ENCODE data around the gene CAMK2D. TPM values are rescaled to one million over a fixed set of nuclear protein-coding genes. Genes with fewer than 3 reads are reported as not detected.

CAMK2D gene
- total RNA-seq, 1 experiment from 2014 or later = 24.4 TPM

DNA sequence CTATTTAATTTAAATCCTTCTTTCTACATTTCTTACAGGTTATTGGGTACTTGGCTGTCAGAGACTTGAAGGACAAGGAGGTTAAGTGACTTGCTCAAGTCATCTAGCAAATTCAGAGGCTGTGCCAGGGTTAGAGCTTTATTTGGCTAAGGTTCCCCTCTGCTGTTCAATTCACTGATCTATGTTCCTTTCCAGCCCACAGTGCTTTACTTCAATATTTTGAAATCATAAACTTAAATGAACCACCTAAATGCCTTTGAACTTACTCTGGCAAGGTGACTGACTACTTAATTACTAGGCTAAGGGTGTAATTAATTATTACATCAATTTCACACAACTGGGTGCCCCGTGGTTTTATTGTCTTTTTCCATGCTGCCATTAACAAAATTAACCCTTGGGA lies 288.7 kb downstream of the CAMK2D start:
- no peak for DNase-seq (ENCODE audit: low read depth)

DNA sequence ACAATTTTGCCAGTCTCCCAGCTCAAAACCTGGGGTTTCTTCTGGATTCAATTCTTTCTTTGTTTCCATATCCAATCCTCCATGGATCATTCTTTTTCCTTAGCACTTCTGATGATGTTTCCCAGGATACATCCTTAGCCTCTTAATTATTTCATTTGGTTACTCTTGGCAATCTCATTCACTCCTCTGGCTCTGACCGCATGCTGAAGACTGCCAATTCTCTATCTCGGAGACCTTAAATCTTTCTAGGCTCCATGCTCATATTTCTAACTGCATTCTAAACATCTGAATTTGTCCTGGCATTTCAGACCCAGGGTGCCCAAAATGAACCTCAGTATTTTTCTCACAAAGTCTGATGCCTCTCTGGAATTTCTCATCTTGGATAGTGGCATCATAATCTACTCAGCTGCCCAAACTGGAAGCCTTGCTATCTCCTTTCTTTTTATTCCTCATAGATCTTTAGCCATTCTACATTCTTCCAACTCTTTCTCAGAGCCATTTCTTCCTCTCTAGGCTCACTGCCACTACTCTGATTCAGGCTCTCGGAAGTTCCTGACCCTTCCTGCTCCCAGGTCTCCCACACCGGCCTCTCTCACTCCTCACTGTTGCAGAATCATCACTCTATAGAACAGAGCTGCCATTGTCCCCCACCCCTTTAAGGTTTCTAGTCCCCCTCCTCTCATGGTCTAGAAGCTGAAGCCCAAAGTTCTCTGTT lies 290.2 kb downstream of the CAMK2D start:
- DNase-seq (ENCODE audit: low read depth) = peak; percentile 14

DNA sequence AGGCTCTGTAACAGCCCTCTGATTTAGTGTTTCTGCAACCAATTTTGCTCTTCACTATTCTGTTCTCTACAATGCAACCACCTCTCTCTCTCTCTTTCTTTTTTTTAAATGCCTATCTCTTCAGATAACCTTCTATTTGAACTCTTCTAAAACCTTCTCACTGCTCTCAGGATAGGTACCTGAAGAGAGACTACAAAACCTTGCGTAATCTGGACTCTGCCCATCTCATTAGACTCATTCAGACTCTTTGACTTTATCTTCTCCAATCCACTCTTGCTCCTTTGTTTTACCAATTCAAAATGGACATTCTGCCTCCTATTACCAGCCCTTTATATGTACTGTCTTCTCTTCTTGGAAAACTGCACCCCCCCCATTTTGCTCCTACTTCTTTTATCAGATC lies 291.6 kb downstream of the CAMK2D start:
- no peak for DNase-seq (ENCODE audit: low read depth)

GRCh38 chr4:113469023-113469390 lies 292.5 kb downstream of the CAMK2D start:
- peak; percentile 42 for DNase-seq (ENCODE audit: low read depth)

- peak; percentile 99 for DNase-seq (ENCODE audit: low read depth)
Observed at GRCh38 chr4:113468165-113469022, 293.1 kb downstream of the CAMK2D start.

- DNase-seq (ENCODE audit: low read depth) = peak; percentile 74
Observed at GRCh38 chr4:113467581-113467980, 294.0 kb downstream of the CAMK2D start.

DNA sequence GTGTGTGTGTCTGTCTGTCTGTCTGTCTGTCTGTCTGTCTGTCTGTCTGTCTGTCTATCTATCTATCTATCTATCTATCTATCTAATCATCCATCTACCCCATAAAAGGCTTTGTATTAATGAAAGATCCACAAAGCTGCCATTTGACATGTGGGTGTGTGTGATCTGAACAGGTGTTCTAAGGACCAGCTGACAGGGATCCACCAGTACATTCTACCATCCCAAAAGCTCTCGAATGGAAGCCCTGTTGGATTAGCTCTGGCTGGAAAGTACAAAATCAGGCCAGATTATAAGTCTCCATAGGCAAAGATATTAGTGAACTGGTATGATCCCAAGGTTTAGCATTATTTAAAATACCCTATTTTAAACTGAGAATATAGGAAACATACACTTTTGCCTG lies 299.3 kb downstream of the CAMK2D start:
- DNase-seq (ENCODE audit: low read depth) = no peak

DNA sequence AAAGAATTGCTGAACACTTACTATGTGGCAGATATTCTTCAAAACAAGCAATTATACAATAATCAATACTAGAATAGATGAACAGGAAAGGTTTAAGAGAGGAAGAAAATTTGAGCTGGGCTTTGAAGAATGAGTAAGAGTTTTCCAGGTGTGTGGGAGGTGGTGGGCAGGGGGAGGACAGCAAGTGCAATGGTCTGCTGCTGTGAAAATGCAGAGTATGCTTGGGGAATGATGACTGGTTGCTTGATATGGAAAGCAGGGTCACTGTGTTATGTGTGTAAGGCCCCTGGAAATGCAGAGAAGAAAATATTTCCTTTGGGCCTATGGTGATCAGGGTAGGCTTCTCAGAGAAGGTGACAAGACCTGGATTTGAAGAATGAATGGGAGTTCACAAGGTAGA lies 300.3 kb downstream of the CAMK2D start:
- no peak for DNase-seq (ENCODE audit: low read depth)

DNA sequence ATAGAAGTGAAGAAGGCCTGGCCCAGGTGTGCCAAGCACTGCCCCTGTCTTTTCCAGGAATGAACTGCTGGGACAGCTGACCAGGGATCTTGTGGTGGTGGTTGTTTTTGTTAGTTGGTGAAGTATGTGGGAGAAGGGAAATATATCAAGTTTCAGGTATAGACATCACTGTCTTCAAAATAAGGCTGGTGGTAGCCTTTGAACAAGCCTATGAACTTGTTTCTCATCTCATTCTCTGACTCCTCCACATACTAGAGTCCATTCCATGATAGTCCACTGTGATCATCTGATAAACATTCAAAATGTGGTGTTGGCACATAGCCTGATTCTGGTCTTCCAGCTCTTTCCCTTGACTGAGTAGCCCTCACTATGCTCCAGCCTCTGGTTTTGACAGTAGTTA lies 303.7 kb downstream of the CAMK2D start:
- peak; percentile 52 for DNase-seq (ENCODE audit: low read depth)

- no peak for DNase-seq (ENCODE audit: low read depth)
Observed at GRCh38 chr4:113457121-113457520, 304.4 kb downstream of the CAMK2D start.

GRCh38 chr4:113455061-113455460 lies 306.5 kb downstream of the CAMK2D start:
- DNase-seq (ENCODE audit: low read depth) = no peak

GRCh38 chr4:113452868-113453620 lies 308.5 kb downstream of the CAMK2D start:
- peak; percentile 35 for DNase-seq (ENCODE audit: low read depth)

DNA sequence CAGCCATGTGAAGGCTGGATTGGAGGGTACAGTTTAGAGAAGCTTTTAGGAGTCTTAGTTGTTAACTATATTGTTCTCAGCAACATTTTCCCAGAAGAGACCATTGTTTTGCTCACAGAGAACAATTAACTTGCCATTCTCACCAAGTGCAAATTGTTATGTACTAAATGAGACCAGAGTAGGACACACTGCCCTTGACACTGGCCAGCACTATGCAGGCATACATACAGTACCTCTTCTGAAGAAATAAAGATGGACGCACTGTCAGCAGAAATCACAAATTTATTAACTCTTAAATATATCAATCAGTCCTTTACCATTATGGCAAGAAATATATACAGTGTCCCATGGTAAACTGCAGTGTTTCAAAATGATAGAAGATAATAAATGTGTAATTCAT lies 309.4 kb downstream of the CAMK2D start:
- no peak for DNase-seq (ENCODE audit: low read depth)

DNA sequence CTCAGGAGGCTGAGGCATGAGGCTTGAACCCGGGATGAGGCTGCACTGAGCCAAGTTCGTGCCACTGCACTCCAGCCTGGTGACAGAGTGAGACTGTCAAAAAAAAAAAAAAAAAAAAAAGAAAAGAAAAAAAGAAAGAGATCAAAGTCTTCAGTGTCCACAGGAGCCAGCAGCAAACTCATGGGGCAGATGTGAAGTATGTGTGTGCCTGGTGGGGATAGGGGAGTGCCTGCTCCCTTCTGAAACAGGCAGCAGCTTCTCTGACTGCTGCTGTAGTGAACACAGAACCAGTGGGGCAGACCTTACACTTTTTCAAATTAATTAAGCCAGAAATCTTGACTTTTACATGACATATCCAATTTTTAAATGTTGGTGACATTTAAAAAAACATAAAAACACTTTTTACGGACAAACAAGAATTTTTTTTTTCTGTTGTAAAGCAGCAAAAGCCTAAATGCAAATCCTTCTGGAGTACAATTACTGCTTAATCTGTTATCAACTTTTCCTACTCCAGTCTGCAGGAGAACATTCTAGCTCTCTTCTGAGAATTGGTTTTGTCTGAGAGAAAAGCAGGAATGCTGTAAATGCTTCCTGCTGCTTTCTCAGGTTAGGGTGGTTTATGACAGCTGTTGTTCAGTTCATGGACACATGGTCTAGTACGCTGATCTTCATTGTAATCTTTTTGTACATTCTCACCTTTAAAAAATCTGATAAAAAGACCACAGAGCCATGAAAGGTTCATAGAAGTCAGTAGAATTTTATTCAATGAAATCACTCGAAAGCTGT lies 311.1 kb downstream of the CAMK2D start:
- no peak for DNase-seq (ENCODE audit: low read depth)

DNA sequence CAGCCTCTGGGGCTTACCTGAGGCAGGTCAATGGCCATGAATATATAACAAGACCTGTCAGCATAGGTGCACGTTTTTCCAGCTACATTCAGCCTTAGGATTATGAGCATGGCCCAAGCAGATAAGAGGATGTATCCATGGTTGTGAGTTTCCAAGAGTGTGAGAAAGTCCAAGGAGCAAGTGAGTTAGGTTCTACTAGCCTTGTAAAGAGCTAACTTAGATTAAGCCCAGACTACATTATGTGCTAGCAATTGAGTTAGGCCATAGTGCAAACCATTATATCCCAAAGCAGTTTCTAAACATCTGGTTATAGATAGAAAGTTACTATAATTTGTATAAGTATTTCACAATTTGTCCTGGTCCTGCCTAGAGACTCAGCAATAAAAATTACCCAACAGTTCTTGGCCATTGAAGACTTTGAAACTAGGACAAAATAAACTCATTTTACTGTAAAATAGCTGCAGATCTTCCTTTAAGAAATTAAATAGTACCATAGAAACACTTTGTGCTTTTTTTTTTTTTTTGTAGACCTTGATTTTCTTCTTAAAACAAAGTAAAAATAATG lies 312.0 kb downstream of the CAMK2D start:
- no peak for DNase-seq (ENCODE audit: low read depth)

DNA sequence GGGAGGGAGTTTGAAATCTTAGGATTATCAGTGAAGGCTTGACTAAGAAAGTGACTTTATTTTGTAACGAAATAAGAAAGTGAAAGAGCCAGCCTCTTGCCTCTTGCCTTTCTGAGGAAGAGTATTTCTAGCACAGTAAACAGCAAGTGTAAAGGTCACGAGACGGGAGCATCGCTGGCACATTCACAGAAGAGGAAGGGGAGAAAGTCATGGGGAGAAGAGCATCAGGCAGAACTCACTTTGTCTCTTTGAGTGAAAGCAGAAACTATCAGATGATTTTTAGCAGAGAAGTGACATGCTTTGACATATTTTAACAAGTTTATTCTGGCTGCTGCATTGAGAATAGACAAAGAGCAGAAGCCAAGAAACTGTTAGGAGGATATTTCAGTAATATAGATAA lies 313.8 kb downstream of the CAMK2D start:
- no peak for DNase-seq (ENCODE audit: low read depth)

DNA sequence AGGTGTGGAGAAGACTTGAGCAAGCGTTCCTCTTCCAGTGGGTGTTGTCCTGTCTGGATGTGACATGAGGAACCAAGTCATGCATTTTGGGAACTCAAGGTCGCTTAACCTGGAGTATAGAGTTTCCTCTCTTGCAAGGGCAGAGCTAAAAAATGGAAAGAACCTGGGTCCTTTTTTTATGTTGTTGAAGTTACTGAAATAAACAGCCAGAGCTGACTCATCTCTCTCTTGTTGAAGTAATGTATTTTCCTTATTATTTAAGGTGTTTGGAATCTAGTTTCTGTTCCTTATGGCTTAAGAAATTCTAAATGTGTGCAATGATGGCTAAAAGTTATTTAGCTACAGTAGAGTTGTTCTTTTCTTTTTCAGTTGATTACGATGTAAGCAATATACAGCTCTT lies 314.5 kb downstream of the CAMK2D start:
- DNase-seq (ENCODE audit: low read depth) = no peak

DNA sequence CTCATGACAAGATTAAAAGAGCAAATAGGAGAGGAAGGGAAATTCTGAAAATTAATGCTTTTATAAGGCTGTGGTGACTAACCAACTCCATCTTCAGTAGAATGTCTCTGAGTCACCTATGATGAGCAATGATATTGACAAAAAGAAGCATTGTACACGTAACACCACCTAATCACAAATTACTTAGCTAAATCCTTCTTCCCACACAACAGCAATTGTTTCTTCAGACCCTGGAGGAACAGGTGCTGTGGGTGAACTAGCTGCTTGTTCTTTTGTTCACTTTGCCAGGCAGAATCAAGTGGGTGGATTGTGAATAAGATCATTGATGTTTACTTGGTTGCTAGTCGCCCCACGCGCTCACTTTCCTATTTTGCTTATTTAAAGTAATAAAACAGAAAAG lies 315.5 kb downstream of the CAMK2D start:
- DNase-seq (ENCODE audit: low read depth) = peak; percentile 86

DNA sequence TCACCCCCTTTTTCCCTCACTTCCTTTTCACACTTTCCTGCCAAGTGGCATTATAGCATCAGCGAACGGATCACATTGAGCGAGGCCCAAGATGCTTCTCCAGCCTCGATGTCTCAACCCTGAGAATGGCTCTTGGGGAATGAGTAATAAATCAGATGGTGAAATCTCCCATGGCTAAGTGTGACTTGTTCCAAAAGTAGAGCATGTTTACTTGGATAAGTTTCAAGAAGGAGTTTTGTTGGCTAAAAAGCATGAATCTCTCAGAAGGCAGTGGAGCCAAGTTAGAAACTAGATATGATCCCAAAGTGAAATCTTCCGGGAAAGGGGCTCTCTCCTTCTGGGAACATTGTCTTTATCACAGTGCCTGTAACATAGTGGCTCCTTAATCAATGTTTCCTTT lies 316.3 kb downstream of the CAMK2D start:
- DNase-seq (ENCODE audit: low read depth) = peak; percentile 92

DNA sequence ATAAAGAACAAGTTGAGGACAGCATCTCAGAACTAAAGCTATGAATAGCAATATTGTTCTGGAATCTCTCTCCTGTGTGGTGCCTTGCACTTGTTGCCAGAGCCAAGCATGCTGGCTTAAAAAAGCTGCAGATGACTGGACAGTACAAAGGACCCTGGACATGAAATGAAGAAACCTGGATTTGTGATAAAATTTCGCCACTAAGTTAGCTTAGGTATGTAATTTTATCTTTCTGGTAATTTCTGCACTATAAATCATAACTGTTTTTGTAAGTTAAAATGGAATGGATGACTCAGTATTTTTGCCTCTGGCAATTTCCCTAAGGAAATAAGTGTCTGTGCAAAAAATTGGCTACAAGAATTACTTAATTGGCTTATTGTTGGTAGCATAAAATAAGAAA lies 317.2 kb downstream of the CAMK2D start:
- DNase-seq (ENCODE audit: low read depth) = peak; percentile 67

DNA sequence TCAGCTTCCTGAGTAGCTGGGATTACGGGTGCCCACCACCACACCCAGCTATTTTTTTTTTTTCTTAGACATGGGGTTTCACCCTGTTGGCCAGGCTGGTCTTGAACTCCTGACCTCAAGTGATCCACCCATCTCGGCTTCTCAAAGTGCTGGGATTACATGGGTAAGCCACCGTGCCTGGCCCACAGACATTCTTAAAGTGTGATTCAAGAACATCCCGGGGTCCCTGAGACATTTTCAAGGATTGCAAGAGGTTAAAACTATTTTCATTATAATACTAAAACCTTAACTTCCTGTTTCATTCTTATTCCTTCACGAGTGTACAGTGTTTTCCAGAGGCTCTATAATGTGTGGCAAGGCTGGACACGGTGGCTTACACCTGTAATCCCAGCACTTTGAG lies 318.7 kb downstream of the CAMK2D start:
- peak; percentile 61 for DNase-seq (ENCODE audit: low read depth)

Measured in M059J (cell line).